ENCODE results near the gene SLC6A3.

The SLC6A3 gene

GRCh38 chr5:1390861-1391600 lies 54.2 kb downstream of the SLC6A3 start:
- no peak for DNase-seq (ENCODE audit: low read depth in 2 of 2)

DNA sequence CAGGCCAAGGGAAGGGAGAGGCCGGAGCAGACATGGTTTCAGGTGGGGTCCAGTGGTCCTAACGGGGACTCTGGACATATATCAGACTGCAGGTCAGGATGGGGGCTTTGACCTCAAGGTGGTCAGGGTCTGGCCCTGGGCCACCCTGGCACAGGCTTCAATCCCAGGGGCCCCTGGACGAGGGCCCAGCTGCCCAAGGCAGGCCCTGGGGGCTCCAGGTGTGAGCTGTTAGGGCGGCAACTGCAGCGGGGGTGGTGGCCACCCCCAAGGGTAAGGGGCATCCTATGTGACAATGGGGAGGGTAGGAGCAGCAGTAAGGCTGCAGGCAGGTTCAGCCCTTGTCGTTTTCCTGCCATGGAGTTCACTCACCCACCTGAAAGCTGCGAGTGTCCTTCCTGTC lies 54.9 kb downstream of the SLC6A3 start:
- no peak for DNase-seq (ENCODE audit: low read depth in 2 of 2)

DNA sequence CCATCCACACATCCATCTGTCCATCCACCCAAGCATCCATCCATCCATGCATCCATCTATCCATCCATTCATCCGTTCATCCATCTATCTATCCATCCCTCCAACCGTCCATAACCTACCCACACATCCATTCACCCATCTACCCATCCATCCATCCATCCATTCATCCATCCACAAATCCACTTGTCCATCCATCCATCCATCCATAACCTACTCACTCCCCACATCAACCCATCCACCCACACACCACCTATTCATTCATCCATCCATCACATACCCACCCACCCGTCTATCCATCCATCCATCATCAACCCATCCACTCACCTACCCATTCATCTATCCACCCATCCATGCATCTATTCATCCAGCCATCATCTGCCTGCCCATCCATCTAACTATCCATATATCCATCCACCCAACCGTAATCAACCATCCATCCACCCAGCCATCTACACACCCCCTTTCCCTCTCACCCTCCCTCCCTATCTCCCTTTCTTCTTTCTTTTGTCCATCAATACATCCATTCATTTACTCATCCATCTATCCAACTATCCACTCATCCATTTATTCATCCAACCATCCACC lies 56.8 kb downstream of the SLC6A3 start:
- no peak for DNase-seq (ENCODE audit: low read depth in 2 of 2)

GRCh38 chr5:1387876-1388275 lies 57.4 kb downstream of the SLC6A3 start:
- DNase-seq (ENCODE audit: low read depth in 2 of 2): no peak

GRCh38 chr5:1387059-1387755 lies 58.0 kb downstream of the SLC6A3 start:
- DNase-seq (ENCODE audit: low read depth in 2 of 2): no peak

DNA sequence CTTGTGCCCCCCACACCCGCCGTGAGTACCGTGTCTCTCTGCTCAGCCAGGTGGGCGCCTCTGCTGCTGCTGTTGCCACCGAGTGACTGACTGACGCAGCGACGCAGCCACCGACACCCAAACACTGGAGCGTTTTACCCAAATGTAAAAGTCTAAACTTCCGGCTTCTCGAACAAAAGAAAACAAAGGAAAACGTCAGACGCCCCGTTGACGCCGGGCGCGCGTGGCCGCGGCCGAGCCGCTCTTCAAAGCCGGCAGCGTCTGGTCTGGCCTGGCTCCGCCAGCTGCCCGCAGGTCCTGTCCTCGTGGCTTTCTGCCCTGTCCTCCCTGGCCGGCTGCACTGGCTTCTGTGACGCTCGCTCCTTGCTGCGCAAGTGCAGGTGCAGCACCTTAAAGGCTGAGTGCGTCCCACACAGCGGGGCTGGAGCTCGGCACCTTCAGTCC lies 58.9 kb downstream of the SLC6A3 start:
- DNase-seq (ENCODE audit: low read depth in 2 of 2): peak; percentile 47 to 59

GRCh38 chr5:1385395-1386273 lies 59.6 kb downstream of the SLC6A3 start:
- DNase-seq (ENCODE audit: low read depth in 2 of 2): peak; percentile 57 to 72

DNA sequence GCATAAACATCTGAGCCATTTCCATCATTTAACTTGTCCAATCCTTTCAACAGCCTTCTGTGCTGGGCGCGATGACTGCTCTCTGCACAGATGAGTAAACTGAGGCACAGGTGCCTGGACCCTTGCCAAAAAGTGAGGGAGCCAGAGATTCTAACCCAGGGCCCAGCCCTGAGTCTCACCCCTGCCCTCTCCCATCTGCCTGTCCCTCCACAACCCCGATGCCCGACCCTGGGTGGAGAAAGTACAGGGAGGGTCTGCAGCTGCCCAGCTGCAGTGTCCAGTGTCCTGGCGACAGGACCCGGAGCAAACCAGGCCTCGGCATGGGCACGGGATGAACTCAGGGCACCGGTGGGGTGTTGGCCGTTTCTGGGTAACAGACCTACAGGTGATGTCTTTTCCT lies 60.7 kb downstream of the SLC6A3 start:
- no peak for DNase-seq (ENCODE audit: low read depth in 2 of 2)

DNA sequence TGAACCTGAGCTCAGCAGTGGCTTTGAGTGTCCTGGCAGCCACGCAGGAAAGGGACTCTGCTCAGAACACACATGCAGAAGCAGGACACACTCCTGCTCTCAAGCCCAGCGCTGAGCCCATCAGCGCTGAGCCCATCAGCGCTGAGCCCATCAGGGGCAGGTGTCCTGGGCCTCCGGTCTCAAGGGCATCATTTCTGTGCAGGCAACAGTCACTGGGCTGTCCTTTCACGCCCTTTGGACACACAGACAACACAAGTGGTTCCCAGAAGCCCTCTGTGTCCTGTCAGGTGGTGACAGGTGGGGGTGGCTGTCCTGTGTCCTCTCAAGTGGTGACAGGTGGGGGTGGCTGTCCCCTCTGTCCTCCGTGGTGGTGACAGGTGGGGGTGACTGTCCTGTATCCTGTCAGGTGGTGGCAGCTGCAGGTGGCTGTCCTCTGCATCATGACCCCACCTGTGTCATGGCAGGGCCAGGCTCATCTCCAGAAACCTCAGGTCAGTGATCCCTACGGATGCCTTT lies 61.3 kb downstream of the SLC6A3 start:
- no peak for DNase-seq (ENCODE audit: low read depth in 2 of 2)

GRCh38 chr5:1383344-1383743 lies 61.9 kb downstream of the SLC6A3 start:
- no peak for DNase-seq (ENCODE audit: low read depth in 2 of 2)

DNA sequence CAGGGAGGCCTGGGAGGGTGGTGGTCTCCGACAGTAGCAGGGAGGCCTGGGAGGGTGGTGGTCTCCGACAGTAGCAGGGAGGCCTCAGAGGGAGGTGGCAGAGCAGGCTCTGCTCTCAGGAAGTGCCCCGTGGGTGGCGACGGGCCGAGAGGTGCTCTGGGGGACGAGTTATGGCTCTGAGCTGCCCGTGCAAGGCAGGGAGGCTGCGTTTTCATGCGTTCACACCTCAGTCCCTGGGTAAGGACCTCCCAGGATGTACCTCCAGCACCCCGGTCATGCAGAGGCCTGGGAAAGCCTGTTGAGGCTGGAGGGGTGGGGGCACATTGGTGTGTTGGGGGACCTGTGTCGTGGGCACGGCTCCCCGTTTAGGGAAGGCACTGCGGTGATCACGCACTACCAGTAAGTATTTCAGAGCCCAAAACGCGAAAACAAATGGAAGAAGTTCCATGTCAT lies 63.0 kb downstream of the SLC6A3 start:
- no peak for DNase-seq (ENCODE audit: low read depth in 2 of 2)

GRCh38 chr5:1381370-1382247 lies 63.6 kb downstream of the SLC6A3 start:
- DNase-seq (ENCODE audit: low read depth in 2 of 2): no peak

- no peak for DNase-seq (ENCODE audit: low read depth in 2 of 2)
Measured at GRCh38 chr5:1380910-1381309, 64.3 kb downstream of the SLC6A3 start.

DNA sequence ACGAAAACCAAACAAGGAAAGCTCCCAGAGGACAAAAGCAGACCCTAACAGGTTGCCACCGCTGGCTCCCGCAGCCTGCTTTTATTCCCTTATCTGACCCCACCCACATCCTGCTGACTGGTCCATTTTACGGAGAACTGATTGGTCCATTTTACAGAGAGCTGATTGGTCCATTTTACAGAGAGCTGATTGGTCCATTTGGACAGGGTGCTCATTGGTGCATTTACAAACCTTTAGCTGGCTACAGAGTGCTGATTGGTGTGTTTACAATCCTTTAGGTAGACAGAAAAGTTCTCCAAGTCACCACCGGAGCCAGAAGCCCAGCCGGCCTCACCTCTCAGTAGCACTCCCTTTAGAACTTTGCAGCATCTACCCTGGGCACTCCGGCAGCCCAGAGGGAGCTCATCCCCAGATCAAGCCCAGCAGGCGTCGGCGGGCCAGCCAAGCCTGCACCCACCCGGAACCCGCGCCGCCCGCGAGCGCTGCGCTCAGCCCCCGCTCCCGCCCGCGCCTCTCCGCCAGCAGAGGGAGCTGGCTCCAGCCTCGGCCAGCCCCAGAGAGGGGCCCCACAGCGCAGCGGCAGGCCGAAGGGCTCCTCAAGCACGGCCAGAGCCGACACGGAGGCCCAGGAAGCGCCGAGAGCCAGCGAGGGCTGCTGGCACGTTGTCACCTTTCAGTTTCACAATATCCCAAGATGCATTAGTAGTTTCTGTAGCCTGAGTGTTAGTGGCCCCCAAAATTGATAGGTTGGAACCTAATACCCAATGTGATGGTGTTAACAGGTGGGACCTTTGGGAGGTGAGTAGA lies 65.0 kb downstream of the SLC6A3 start:
- DNase-seq (ENCODE audit: low read depth in 2 of 2): peak; percentile 28 to 29

DNA sequence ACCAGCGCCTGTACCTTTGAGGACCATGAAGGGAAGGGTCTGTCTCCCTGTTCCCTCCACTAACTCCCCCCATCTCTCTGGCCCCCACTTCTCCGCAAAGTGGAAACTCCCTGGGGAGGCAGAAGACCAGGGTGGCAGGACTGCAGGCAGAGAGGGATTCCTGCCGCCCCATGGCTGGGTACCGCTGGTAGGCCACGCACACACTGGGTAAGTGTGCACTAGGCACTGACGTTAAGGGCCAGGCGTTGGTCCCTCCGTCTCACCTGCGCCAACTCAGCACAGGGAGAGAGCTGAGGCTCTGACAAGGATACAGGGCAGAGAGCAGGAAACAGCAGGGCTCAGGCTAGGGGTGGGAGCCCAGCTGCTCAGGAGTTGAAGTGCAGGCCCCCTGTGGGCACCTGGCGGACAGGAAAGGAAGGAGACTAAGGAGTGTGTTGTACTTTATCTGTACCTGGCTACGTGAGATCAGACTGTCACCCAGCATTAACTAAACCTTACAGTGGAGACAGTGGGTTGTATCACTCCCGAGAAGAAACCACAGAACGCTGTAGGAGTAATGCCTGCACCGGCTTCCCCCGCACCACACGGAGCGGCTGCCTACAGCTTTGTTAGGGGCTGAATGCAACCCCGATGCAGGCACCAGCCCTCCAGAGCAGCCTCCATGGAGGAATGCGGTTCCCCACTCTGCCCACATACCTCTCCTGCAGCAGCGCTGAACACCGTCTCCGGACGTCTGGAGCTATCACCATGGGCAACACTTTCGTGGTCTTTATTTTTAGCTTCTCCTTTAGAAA lies 66.2 kb downstream of the SLC6A3 start:
- DNase-seq (ENCODE audit: low read depth in 2 of 2): no peak

GRCh38 chr5:1378096-1378495 lies 67.1 kb downstream of the SLC6A3 start:
- DNase-seq (ENCODE audit: low read depth in 2 of 2): no peak

- DNase-seq (ENCODE audit: low read depth in 2 of 2): no peak
Measured at GRCh38 chr5:1376981-1377380, 68.3 kb downstream of the SLC6A3 start.

- DNase-seq (ENCODE audit: low read depth in 2 of 2): no peak
Measured at GRCh38 chr5:1375871-1376810, 69.1 kb downstream of the SLC6A3 start.
